K562 (cell line): ENCODE data around the gene CACNA2D3. TPM values are rescaled to one million over a fixed set of nuclear protein-coding genes. Genes with fewer than 3 reads are reported as not detected.

Source experiments
- ATAC-seq: fragments of 200-7000 bp; cut with Tn5 transposase; 3 replicates; pipeline ENCODE4 v1.9.1; 2020; ENCODE audit warnings: moderate library complexity
- BruUV-seq: library from RNA; stranded (reverse); fragments of 400-500 nt; replicated peaks from 2 replicates; lab custom pipeline; 2021; lab: Mats Ljungman, UMichigan
- CTCF ChIA-PET: fragments of 300-600 bp; formaldehyde crosslinking; extraction: SDS; loops from one replicate; lab custom pipeline; 2021; ENCODE audit warnings: low intra/inter-chr PET ratio; lab: Yijun Ruan, JAX
- POLR2A ChIA-PET: fragments of 300-600, 350-650 bp; sonication (Branson Sonifier 250); formaldehyde crosslinking; extraction: SDS; loops from one replicate; lab custom pipeline; 2021; ENCODE audit warnings: antibody characterized with exemption, inconsistent platforms; lab: Yijun Ruan, JAX
- DNase-seq, 4 experiments: peaks; one replicate each; pipeline versions ENCODE4 v3.0.0 to v3.0.0-alpha.2; 2011 to 2018; ENCODE audit warnings: low spot score in 3 of 4, mixed read lengths in 3 of 4; ENCODE audit errors: extremely low read depth in 1 of 4
- FAIRE-seq: peaks from 2 replicates; lab custom pipeline; 2011; peaks lifted over from hg19 to GRCh38; lab: Jason Lieb, UNC
- H2AFZ ChIP-seq: 2 replicates; pipeline ENCODE4 v1.6.0; 2011; ENCODE audit warnings: low read depth, low read length, control low read depth, inconsistent platforms
- H3K27ac ChIP-seq: fragments of 200-600 bp; 3 replicates; pipeline ENCODE4 v1.8.0; 2011; ENCODE audit warnings: low read depth, mild to moderate bottlenecking, control low read depth, inconsistent platforms, low read length, moderate library complexity, mixed read lengths; ENCODE audit errors: extremely low read depth
- H3K27me3 ChIP-seq, 2 experiments: fragments of 300-600 bp in 1 of 2; 2 replicates in 1 of 2; 3 replicates in 1 of 2; pipeline versions ENCODE4 v1.6.0 to v1.8.0; 2011; ENCODE audit warnings: inconsistent platforms in 2 of 2, low read length in 2 of 2, mild to moderate bottlenecking in 1 of 2, mixed read lengths in 1 of 2, moderate library complexity in 1 of 2; ENCODE audit not compliant: control insufficient read depth in 2 of 2, insufficient read depth in 2 of 2
- H3K36me3 ChIP-seq: fragments of 300-600 bp; 3 replicates; pipeline ENCODE4 v1.8.0; 2011; ENCODE audit warnings: mild to moderate bottlenecking, low read length, inconsistent platforms; ENCODE audit not compliant: control insufficient read depth, insufficient read depth
- H3K4me1 ChIP-seq, 2 experiments: fragments of 200-600 bp in 1 of 2; replicated peaks in 1 of 2; 2 replicates in 1 of 2; 3 replicates in 1 of 2; pipeline versions ENCODE4 v1.5.1 to v1.8.0; 2011; ENCODE audit warnings: inconsistent platforms in 2 of 2, low read length in 2 of 2, mild to moderate bottlenecking in 1 of 2, mixed read lengths in 1 of 2, moderate library complexity in 1 of 2; ENCODE audit not compliant: control insufficient read depth in 2 of 2, insufficient read depth in 2 of 2
- H3K4me2 ChIP-seq: 2 replicates; pipeline ENCODE4 v1.6.1; 2011; ENCODE audit warnings: low read length, control low read depth, inconsistent platforms, mixed read lengths; ENCODE audit not compliant: insufficient read depth
- H3K4me3 ChIP-seq: fragments of 200-600 bp; sonication (generic), shearing (Covaris generic); 2 replicates; pipeline ENCODE4 v1.5.1; 2016; ENCODE audit warnings: control low read depth, inconsistent platforms
- H3K79me2 ChIP-seq: fragments of 200-600 bp; 3 replicates; pipeline ENCODE4 v1.8.0; 2011; ENCODE audit warnings: low read length, inconsistent platforms; ENCODE audit not compliant: control insufficient read depth, insufficient read depth
- H3K9ac ChIP-seq, 2 experiments: 2 replicates each; pipeline versions ENCODE4 v1.6.0 to v1.6.1; 2011; ENCODE audit warnings: low read depth in 2 of 2, low read length in 2 of 2, control low read depth in 1 of 2, inconsistent platforms in 1 of 2, mild to moderate bottlenecking in 1 of 2, mixed read lengths in 1 of 2; ENCODE audit not compliant: insufficient read depth in 1 of 2
- H3K9me1 ChIP-seq: one replicate; pipeline ENCODE4 v1.6.0; 2011; ENCODE audit warnings: inconsistent platforms, mild to moderate bottlenecking, low read length, moderate library complexity; ENCODE audit not compliant: control insufficient read depth, insufficient read depth
- H3K9me3 ChIP-seq: replicated peaks from 2 replicates; pipeline ENCODE4 v1.5.1; 2011; ENCODE audit warnings: low read depth, low read length, inconsistent platforms; ENCODE audit not compliant: control insufficient read depth, insufficient read depth
- H4K20me1 ChIP-seq: replicated peaks from 2 replicates; pipeline ENCODE4 v1.6.1; 2011; ENCODE audit warnings: low read length, inconsistent platforms, mixed read lengths; ENCODE audit not compliant: control insufficient read depth, insufficient read depth
- ESRRA ChIP-seq: fragments of 450-650 bp; IDR thresholded peaks from 2 replicates; pipeline ENCODE4 v1.6.1; 2014; ENCODE audit warnings: low read depth, mild to moderate bottlenecking, moderate library complexity, borderline replicate concordance
- JUN ChIP-seq, 2 experiments: sonication (generic) in 1 of 2; formaldehyde crosslinking in 1 of 2; IDR thresholded peaks; 2 replicates each; pipeline versions ENCODE4 v1.6.1 to v1.8.0; 2012 to 2022; ENCODE audit warnings: borderline replicate concordance in 2 of 2, mild to moderate bottlenecking in 2 of 2, improper control_type of control experiment in 1 of 2, low read depth in 1 of 2, low read length in 1 of 2, missing genetic modification reagents in 1 of 2
- PML ChIP-seq: IDR thresholded peaks from 2 replicates; pipeline ENCODE4 v1.6.1; 2012; ENCODE audit warnings: low read length, inconsistent platforms
- POLR3A ChIP-seq: IDR thresholded peaks from 2 replicates; pipeline ENCODE4 v1.6.1; 2011; ENCODE audit warnings: borderline replicate concordance, mild to moderate bottlenecking, moderate library complexity; ENCODE audit not compliant: insufficient read length, insufficient read depth; ENCODE audit errors: extremely low read depth
- ZNF395 ChIP-seq: fragments of 200-800 bp; sonication (Bioruptor generic); IDR thresholded peaks from 2 replicates; pipeline ENCODE4 v1.6.1; 2017; ENCODE audit warnings: missing genetic modification characterization, missing compliant biosample characterization
- WGBS: fragments of 100-300 bp; shearing (Covaris generic); methylation state at CpG from one replicate; pipeline ENCODE4 v1.1.6; 2016; ENCODE audit warnings: low coverage, mixed read lengths; ENCODE audit not compliant: insufficient coverage; ENCODE audit errors: missing lambda C conversion rate; 5-methylcytosine and 5-hydroxymethylcytosine counted together
- in situ Hi-C: fragments of 300-500 bp; cut with MboI; formaldehyde crosslinking; loops from 4 replicates; pipeline ENCODE4 v1.15.0; 2018; ENCODE audit warnings: inconsistent platforms, mixed read lengths
- intact Hi-C: fragments of 100-400 bp; cut with micrococcal nuclease; formaldehyde crosslinking; loops from 2 replicates; pipeline ENCODE4 v1.14.2; 2022
- polyA plus RNA-seq, 8 experiments: library from polyadenylated mRNA; depleted of rRNA in 4 of 8; stranded (reverse) in 5 of 8; unstranded in 3 of 8; fragments of >200 nt; fragmentation: Nextera tagmentation in 2 of 8; fragmentation: Illumina TruSeq in 1 of 8; extraction: Ambion mirVana in 2 of 8; extraction: Trizol in 1 of 8; gene quantifications; 2 replicates each; pipeline versions ENCODE4 v1.2.1 to v1.2.3, GENCODE V29; 2011 to 2014; ENCODE audit warnings: inconsistent platforms in 1 of 8, missing spikeins in 1 of 8
- total RNA-seq, 7 experiments: library from RNA; depleted of rRNA in 6 of 7; stranded (reverse); fragments of >200 nt in 6 of 7; fragmentation: Illumina TruSeq in 2 of 7; extraction: Trizol in 2 of 7; gene quantifications; 2 replicates each; pipeline versions ENCODE4 v1.2.1 to v1.2.3, GENCODE V29; 2011 to 2021; ENCODE audit warnings: low replicate concordance in 1 of 7

CACNA2D3 gene
- total and polyA plus RNA-seq, 9 of the 15 experiments (the other 6 are each of a cell fraction or from before 2014, with no cell fraction given), result 0.01 TPM; not detected in 8

GRCh38 chr3:54819946-54820345 is 697.6 kb downstream of the CACNA2D3 start (continued):
- no peak for TF ChIP-seq POLR3A
- TF ChIP-seq, all 486 proteins: peak for 0

GRCh38 chr3:54822206-54822605 is 699.9 kb downstream of the CACNA2D3 start:
- WGBS, result 0% methylated on average over 1 of the region's 1 CpG
- Histone ChIP-seq H3K27me3 (no peaks in the 10 kb centered on the region), H3K4me1 (no peaks in the 10 kb centered on the region), H3K27ac (no peak overlapping the region), H3K9me3 (no peaks in the 10 kb centered on the region), H3K9me1 (no peaks in the 10 kb centered on the region), H4K20me1 (no peaks in the 10 kb centered on the region), H3K4me3 (no peak overlapping the region), H2AFZ (no peak overlapping the region), H3K36me3 (no peaks in the 10 kb centered on the region), H3K79me2 (no peaks in the 10 kb centered on the region), H3K4me2 (no peak overlapping the region), H3K9ac (no peak overlapping the region)
- in situ Hi-C loops, result no loop called here
- POLR2A ChIA-PET, result no interaction called here
- ATAC-seq, result no peak
- BruUV-seq, result no TSS peak
- no peak for TF ChIP-seq PML
- TF ChIP-seq ESRRA, result no peak
- TF ChIP-seq JUN (IDR thresholded peaks at IDR 0.05; ENCODE audit: borderline replicate concordance, low read depth, low read length), result no peak
- TF ChIP-seq JUN (CRISPR knock-in tag; IDR thresholded peaks at IDR 0.05; ENCODE audit: borderline replicate concordance), result no peak
- no peak for TF ChIP-seq ZNF395
- intact Hi-C loops, result no loop called here
- CTCF ChIA-PET, result no interaction called here
- FAIRE-seq, result no peak
- DNase-seq, result no peak
